Activated naive CD4-positive, alpha-beta T cell treated with anti-CD3 and anti-CD28 coated beads, Interleukin-2, amount 10 ng/mL, durations not matched to agents 7 days and 5 days (primary cell): ENCODE results near the gene FBXO48.
A peak's percentile ranks its signal among the peaks of the same experiment; 100 is the strongest.
"Not testable (repeated sequence)": the region's sequence is repeated elsewhere in the genome, so short reads cannot be mapped to it uniquely, and the experiment has no call there.

ENCODE experiments used
- CTCF ChIA-PET: fragments of 350-600 bp; sonication (Branson Sonifier 250); formaldehyde crosslinking; loops from one replicate; lab custom pipeline; 2021; ENCODE audit warnings: antibody characterized with exemption; lab: Charles Lee
- DNase-seq: peaks from one replicate; pipeline ENCODE4 v3.0.0-alpha.2; 2020
- H3K27ac Mint-ChIP-seq: one replicate; pipeline ENCODE4 v1.8.0; 2021; ENCODE audit warnings: mild to moderate bottlenecking, moderate library complexity, mixed read lengths
- H3K27me3 Mint-ChIP-seq: one replicate; pipeline ENCODE4 v1.8.0; 2021; ENCODE audit warnings: mild to moderate bottlenecking, mixed read lengths
- H3K36me3 Mint-ChIP-seq: one replicate; pipeline ENCODE4 v1.8.0; 2021; ENCODE audit warnings: mixed read lengths
- H3K4me1 Mint-ChIP-seq: one replicate; pipeline ENCODE4 v1.8.0; 2021; ENCODE audit warnings: mixed read lengths
- H3K4me3 Mint-ChIP-seq: one replicate; pipeline ENCODE4 v1.8.0; 2021; ENCODE audit warnings: mild to moderate bottlenecking, moderate library complexity, mixed read lengths
- H3K9me3 Mint-ChIP-seq: one replicate; pipeline ENCODE4 v1.8.0; 2021; ENCODE audit warnings: mixed read lengths

The FBXO48 gene

GRCh38 chr2:68488605-68489004 is 21.5 kb upstream of the FBXO48 start:
- not testable (repeated sequence) for DNase-seq, H3K27ac Mint-ChIP-seq, H3K4me1 Mint-ChIP-seq, H3K36me3 Mint-ChIP-seq, H3K27me3 Mint-ChIP-seq, H3K9me3 Mint-ChIP-seq, H3K4me3 Mint-ChIP-seq
- CTCF ChIA-PET, result interaction anchor here (0.6 to 2.7 kb wide), 14 partner anchors 11 to 455 kb away, joined by 3 to 27 read pairs (median 6); no protein-coding TSS in a partner anchor

- CTCF ChIA-PET, result interaction anchor here (0.8 to 2.7 kb wide), 25 partner anchors 10 to 443 kb away, joined by 3 to 27 read pairs (median 4); partner anchors contain the start of gene FBXO48
- DNase-seq, result no peak
These were observed 20.8 kb upstream of the FBXO48 start for GRCh38 chr2:68487773-68488355.

GRCh38 chr2:68483011-68483410 is 15.9 kb upstream of the FBXO48 start:
- no peak for DNase-seq
- Mint-ChIP-seq H3K27me3 (no peaks in the 10 kb centered on the region), H3K9me3 (no peaks in the 10 kb centered on the region), H3K4me3 (no peak overlapping the region), H3K36me3 (no peaks in the 10 kb centered on the region), H3K27ac (no peak overlapping the region), H3K4me1 (peaks cover 3% of the 10 kb centered on the region)
- CTCF ChIA-PET, result interaction anchor here (0.5 to 1.4 kb wide), 2 partner anchors 19 to 27 kb away, joined by 3 read pairs; no protein-coding TSS in a partner anchor

More at GRCh38 chr2:68487773-68488355, 20.8 kb upstream of the FBXO48 start:
- Mint-ChIP-seq H3K9me3 (no peaks in the 10 kb centered on the region), H3K27ac (no peak overlapping the region), H3K4me1 (peaks cover 3% of the 10 kb centered on the region), H3K4me3 (no peak overlapping the region), H3K27me3 (no peaks in the 10 kb centered on the region), H3K36me3 (no peaks in the 10 kb centered on the region)

GRCh38 chr2:68482296-68482820 is 15.3 kb upstream of the FBXO48 start:
- Mint-ChIP-seq H3K9me3 (no peaks in the 10 kb centered on the region), H3K4me1 (no peaks in the 10 kb centered on the region), H3K36me3 (no peaks in the 10 kb centered on the region), H3K27me3 (no peaks in the 10 kb centered on the region), H3K27ac (no peak overlapping the region), H3K4me3 (no peak overlapping the region)
- DNase-seq, result no peak
- CTCF ChIA-PET, result interaction anchor here (0.7 kb wide), 1 partner anchor 329 kb away, joined by 3 read pairs; no protein-coding TSS in a partner anchor

GRCh38 chr2:68478688-68479087 is 11.6 kb upstream of the FBXO48 start:
- H3K27ac Mint-ChIP-seq, result no peak overlapping the region
- CTCF ChIA-PET, result interaction anchor here (1.0 to 2.1 kb wide), 3 partner anchors 9 to 446 kb away, joined by 3 to 8 read pairs (median 5); no protein-coding TSS in a partner anchor
- no peaks in the 10 kb centered on the region for H3K4me1 Mint-ChIP-seq
- H3K9me3 Mint-ChIP-seq, result no peaks in the 10 kb centered on the region
- H3K4me3 Mint-ChIP-seq, result no peak overlapping the region
- H3K36me3 Mint-ChIP-seq, result no peaks in the 10 kb centered on the region
- DNase-seq, result no peak
- no peaks in the 10 kb centered on the region for H3K27me3 Mint-ChIP-seq

- Mint-ChIP-seq H3K27me3 (no peaks in the 10 kb centered on the region), H3K27ac (no peak overlapping the region), H3K4me1 (no peaks in the 10 kb centered on the region), H3K4me3 (no peak overlapping the region), H3K36me3 (no peaks in the 10 kb centered on the region), H3K9me3 (no peaks in the 10 kb centered on the region)
- CTCF ChIA-PET, result no interaction called here
- DNase-seq, result no peak
These were observed 9.4 kb upstream of the FBXO48 start for GRCh38 chr2:68476454-68476853.

GRCh38 chr2:68475576-68475975 is 8.5 kb upstream of the FBXO48 start:
- H3K4me1 Mint-ChIP-seq, result no peaks in the 10 kb centered on the region
- no peak overlapping the region for H3K4me3 Mint-ChIP-seq
- no peaks in the 10 kb centered on the region for H3K27me3 Mint-ChIP-seq
- CTCF ChIA-PET, result no interaction called here
- no peak for DNase-seq
- no peaks in the 10 kb centered on the region for H3K9me3 Mint-ChIP-seq
- no peak overlapping the region for H3K27ac Mint-ChIP-seq
- H3K36me3 Mint-ChIP-seq, result no peaks in the 10 kb centered on the region

- Mint-ChIP-seq H3K27ac (no peak overlapping the region), H3K36me3 (no peaks in the 10 kb centered on the region), H3K27me3 (no peaks in the 10 kb centered on the region), H3K9me3 (no peaks in the 10 kb centered on the region), H3K4me3 (no peak overlapping the region), H3K4me1 (peaks cover 2% of the 10 kb centered on the region)
- CTCF ChIA-PET, result no interaction called here
- DNase-seq, result no peak
These were observed 8.0 kb upstream of the FBXO48 start for GRCh38 chr2:68475110-68475509.

GRCh38 chr2:68472796-68473414 is 5.8 kb upstream of the FBXO48 start:
- H3K27ac Mint-ChIP-seq, result no peak overlapping the region
- H3K4me3 Mint-ChIP-seq, result no peak overlapping the region
- CTCF ChIA-PET, result no interaction called here
- no peaks in the 10 kb centered on the region for H3K36me3 Mint-ChIP-seq
- DNase-seq, result no peak
- no peaks in the 10 kb centered on the region for H3K27me3 Mint-ChIP-seq
- H3K9me3 Mint-ChIP-seq, result no peaks in the 10 kb centered on the region
- H3K4me1 Mint-ChIP-seq, result peaks cover 21% of the 10 kb centered on the region

GRCh38 chr2:68471385-68471784 is 4.3 kb upstream of the FBXO48 start:
- H3K27ac Mint-ChIP-seq, result no peak overlapping the region
- no peaks in the 10 kb centered on the region for H3K27me3 Mint-ChIP-seq
- DNase-seq, result no peak
- H3K9me3 Mint-ChIP-seq, result no peaks in the 10 kb centered on the region
- no peak overlapping the region for H3K4me3 Mint-ChIP-seq
- CTCF ChIA-PET, result interaction anchor here (1.5 kb wide), 1 partner anchor 238 kb away, joined by 3 read pairs; no protein-coding TSS in a partner anchor
- peaks cover 25% of the 10 kb centered on the region for H3K4me1 Mint-ChIP-seq
- no peaks in the 10 kb centered on the region for H3K36me3 Mint-ChIP-seq

GRCh38 chr2:68469935-68470334 is 2.8 kb upstream of the FBXO48 start:
- no peak overlapping the region for H3K27ac Mint-ChIP-seq
- H3K4me3 Mint-ChIP-seq, result no peak overlapping the region
- H3K4me1 Mint-ChIP-seq, result peaks cover 40% of the 10 kb centered on the region
- H3K27me3 Mint-ChIP-seq, result no peaks in the 10 kb centered on the region
- H3K9me3 Mint-ChIP-seq, result no peaks in the 10 kb centered on the region
- H3K36me3 Mint-ChIP-seq, result peaks cover 3% of the 10 kb centered on the region
- CTCF ChIA-PET, result interaction anchor here (2.3 kb wide), 1 partner anchor 18 kb away, joined by 6 read pairs; no protein-coding TSS in a partner anchor
- DNase-seq, result no peak

- no peaks in the 10 kb centered on the region for H3K27me3 Mint-ChIP-seq
- no peaks in the 10 kb centered on the region for H3K9me3 Mint-ChIP-seq
- H3K27ac Mint-ChIP-seq, result no peak overlapping the region
- H3K36me3 Mint-ChIP-seq, result peaks cover 3% of the 10 kb centered on the region
- CTCF ChIA-PET, result interaction anchor here (2.3 to 2.6 kb wide), 2 partner anchors 19 to 241 kb away, joined by 6 to 8 read pairs; no protein-coding TSS in a partner anchor
- H3K4me3 Mint-ChIP-seq, result peak overlapping the region; percentile 94
- no peak for DNase-seq
- H3K4me1 Mint-ChIP-seq, result peaks cover 49% of the 10 kb centered on the region
These were observed 1.7 kb upstream of the FBXO48 start for GRCh38 chr2:68468801-68469200.

- H3K27ac Mint-ChIP-seq, result peak overlapping the region; percentile 96
- peak overlapping the region; percentile 94 for H3K4me3 Mint-ChIP-seq
- H3K27me3 Mint-ChIP-seq, result no peaks in the 10 kb centered on the region
- no peak for DNase-seq
- peaks cover 49% of the 10 kb centered on the region for H3K4me1 Mint-ChIP-seq
- H3K9me3 Mint-ChIP-seq, result no peaks in the 10 kb centered on the region
- CTCF ChIA-PET, result interaction anchor here (0.8 to 4.9 kb wide), 7 partner anchors 21 to 459 kb away, joined by 3 to 65 read pairs (median 3); no protein-coding TSS in a partner anchor
- peaks cover 3% of the 10 kb centered on the region for H3K36me3 Mint-ChIP-seq
These were observed 367 bp downstream of the FBXO48 start for GRCh38 chr2:68466778-68467076.

- peak overlapping the region; percentile 96 for H3K27ac Mint-ChIP-seq
- peaks cover 49% of the 10 kb centered on the region for H3K4me1 Mint-ChIP-seq
- CTCF ChIA-PET, result interaction anchor here (0.8 to 4.9 kb wide), 9 partner anchors 12 to 459 kb away, joined by 3 to 65 read pairs (median 3); no protein-coding TSS in a partner anchor
- H3K36me3 Mint-ChIP-seq, result peaks cover 3% of the 10 kb centered on the region
- DNase-seq, result peak; percentile 76
- no peaks in the 10 kb centered on the region for H3K27me3 Mint-ChIP-seq
- H3K9me3 Mint-ChIP-seq, result no peaks in the 10 kb centered on the region
- H3K4me3 Mint-ChIP-seq, result peak overlapping the region; percentile 94
These were observed 725 bp downstream of the FBXO48 start for GRCh38 chr2:68466361-68466777.
